Sigmoid colon (tissue), 7 donors: ENCODE measurements around the gene NCOA6. TPM values are rescaled to one million over a fixed set of nuclear protein-coding genes. Genes with fewer than 3 reads are reported as not detected.
"Not testable (repeated sequence)": the region's sequence is repeated elsewhere in the genome, so short reads cannot be mapped to it uniquely, and the experiment has no call there.

ENCODE experiments used
- DNase-seq: peaks from one replicate; pipeline ENCODE4 v3.0.0-alpha.2; 2019
- H3K27ac ChIP-seq, 4 donors: fragments of 200-600 bp; sonication (generic); one replicate each; pipeline ENCODE4 v1.5.1; 2016 to 2019; ENCODE audit warnings: mild to moderate bottlenecking in 1 of 4
- H3K27me3 ChIP-seq, 3 donors: fragments of 200-600 bp; sonication (generic); one replicate each; pipeline ENCODE4 v1.5.1; 2019; ENCODE audit warnings: mild to moderate bottlenecking in 1 of 3
- H3K36me3 ChIP-seq, 4 donors: fragments of 200-600 bp; sonication (generic); one replicate each; pipeline ENCODE4 v1.5.1; 2016 to 2019
- H3K4me1 ChIP-seq, 4 donors: fragments of 200-600 bp; sonication (generic); one replicate each; pipeline ENCODE4 v1.5.1; 2017 to 2019
- H3K4me3 ChIP-seq, 4 donors: fragments of 200-600 bp; sonication (generic); one replicate each; pipeline ENCODE4 v1.5.1; 2017 to 2019; ENCODE audit warnings: mild to moderate bottlenecking in 2 of 4, moderate library complexity in 1 of 4
- H3K9me3 ChIP-seq, 4 donors: fragments of 200-600 bp in 3 of 4; sonication (generic) in 3 of 4; one replicate each; pipeline versions ENCODE4 v1.5.1 to v1.6.1; 2013 to 2019
- CTCF ChIP-seq, 4 experiments: fragments of 450-650 bp in 3 of 4; fragments of 200-600 bp in 1 of 4; IDR thresholded peaks; one replicate each; pipeline ENCODE4 v1.5.1; 2016 to 2019; ENCODE audit warnings: antibody characterized with exemption in 4 of 4, mild to moderate bottlenecking in 3 of 4, moderate library complexity in 2 of 4
- EP300 ChIP-seq, 4 donors: sonication (generic); formaldehyde crosslinking; IDR thresholded peaks; one replicate each; pipeline ENCODE4 v1.6.1; 2017; ENCODE audit warnings: antibody characterized with exemption in 4 of 4
- POLR2A ChIP-seq, 2 donors: fragments of 450-650 bp; IDR thresholded peaks; one replicate each; pipeline ENCODE4 v1.6.1; 2016; ENCODE audit warnings: antibody characterized with exemption in 2 of 2, mild to moderate bottlenecking in 2 of 2, moderate library complexity in 2 of 2
- POLR2AphosphoS5 ChIP-seq, 4 donors: sonication (generic); formaldehyde crosslinking; IDR thresholded peaks; one replicate each; pipeline ENCODE4 v1.6.1; 2017; ENCODE audit warnings: antibody characterized with exemption in 4 of 4
- WGBS, 2 donors: extraction: QIAGEN DNeasy Blood & Tissue Kit; methylation state at CpG; one replicate each; pipeline ENCODE4 v1.1.7; 2013; 5-methylcytosine and 5-hydroxymethylcytosine counted together
- intact Hi-C: fragments of 100-400 bp; cut with DNase I; formaldehyde crosslinking; loops from one replicate; pipeline ENCODE4 v1.15.1; 2023
- polyA plus RNA-seq, 3 donors: library from polyadenylated mRNA; stranded (reverse); fragments of 200-250 nt; gene quantifications; one replicate each; pipeline ENCODE4 v1.2.3, GENCODE V29; 2013
- total RNA-seq, 4 donors: library from RNA; depleted of rRNA; stranded (reverse); fragments of >200 nt; gene quantifications; one replicate each; pipeline ENCODE4 v1.1.0, GENCODE V29; 2016
- donor health status: healthy with polysubstance abuse.
- donor health status: Bipolar disorder and iron deficiency.
- donor health status: healthy.

Gene NCOA6
- total and polyA plus RNA-seq, 7 donors = 16.9 to 24.9 (median 21.8) TPM

- intact Hi-C loops = no loop called here
- no peaks in the 10 kb centered on the region for H3K27me3 ChIP-seq
- 74 to 76% methylated on average over 2 of the region's 2 CpGs for WGBS, 2 donors
- H3K4me1 ChIP-seq = no peaks in the 10 kb centered on the region
- TF ChIP-seq EP300 (IDR thresholded peaks at IDR 0.05) = no peak
- no peak for TF ChIP-seq CTCF (IDR thresholded peaks at IDR 0.05)
- no peak for TF ChIP-seq POLR2A (IDR thresholded peaks at IDR 0.05)
- TF ChIP-seq POLR2AphosphoS5 (IDR thresholded peaks at IDR 0.05) = no peak
- no peak overlapping the region for H3K4me3 ChIP-seq
- DNase-seq = no peak
- H3K9me3 ChIP-seq = no peaks in the 10 kb centered on the region
- no peak overlapping the region for H3K27ac ChIP-seq
- peaks cover 5 to 62% (median 10%) of the 10 kb centered on the region in 4 donors for H3K36me3 ChIP-seq
Observed at GRCh38 chr20:34720266-34720665, 105.2 kb downstream of the NCOA6 start.

- H3K27me3 ChIP-seq, DNase-seq, H3K9me3 ChIP-seq, H3K4me3 ChIP-seq, H3K27ac ChIP-seq, H3K4me1 ChIP-seq, intact Hi-C loops: not testable (repeated sequence)
- H3K36me3 ChIP-seq = peaks cover 2 to 62% (median 6%) of the 10 kb centered on the region in 4 donors
- WGBS, 2 donors = 92 to 93% methylated on average over 13 of the region's 13 CpGs
Observed at GRCh38 chr20:34719242-34720017, 106.0 kb downstream of the NCOA6 start.

- no peaks in the 10 kb centered on the region for H3K4me1 ChIP-seq
- WGBS, 2 donors = 85 to 86% methylated on average over 9 of the region's 9 CpGs
- no peaks in the 10 kb centered on the region for H3K27me3 ChIP-seq
- intact Hi-C loops = no loop called here
- TF ChIP-seq POLR2AphosphoS5 (IDR thresholded peaks at IDR 0.05) = no peak
- no peaks in the 10 kb centered on the region for H3K9me3 ChIP-seq
- no peak overlapping the region for H3K27ac ChIP-seq
- peaks cover 0 to 64% (median 5%) of the 10 kb centered on the region in 4 donors for H3K36me3 ChIP-seq
- no peak for DNase-seq
- H3K4me3 ChIP-seq = no peak overlapping the region
Observed at GRCh38 chr20:34717230-34718095, 108.0 kb downstream of the NCOA6 start.

- intact Hi-C loops = no loop called here
- Histone ChIP-seq H3K27ac (no peak overlapping the region), H3K36me3 (peaks cover 0 to 70% (median 5%) of the 10 kb centered on the region in 4 donors), H3K9me3 (no peaks in the 10 kb centered on the region), H3K4me3 (no peak overlapping the region), H3K27me3 (no peaks in the 10 kb centered on the region), H3K4me1 (no peaks in the 10 kb centered on the region)
- TF ChIP-seq POLR2AphosphoS5 (IDR thresholded peaks at IDR 0.05) = no peak
- no peak for TF ChIP-seq EP300 (IDR thresholded peaks at IDR 0.05)
- no peak for TF ChIP-seq CTCF (IDR thresholded peaks at IDR 0.05)
- no peak for TF ChIP-seq POLR2A (IDR thresholded peaks at IDR 0.05)
- 91 to 96% methylated on average over 2 of the region's 2 CpGs for WGBS, 2 donors
- no peak for DNase-seq
Observed at GRCh38 chr20:34716921-34717229, 108.6 kb downstream of the NCOA6 start.

GRCh38 chr20:34715384-34715783, 110.1 kb downstream of the NCOA6 start:
- Histone ChIP-seq H3K9me3 (no peaks in the 10 kb centered on the region), H3K36me3 (peaks cover 0 to 68% (median 3%) of the 10 kb centered on the region in 4 donors), H3K27ac (no peak overlapping the region), H3K27me3 (no peaks in the 10 kb centered on the region), H3K4me1 (peaks cover 0 to 8% (median 5%) of the 10 kb centered on the region in 4 donors), H3K4me3 (no peak overlapping the region)
- 90 to 95% methylated on average over 4 of the region's 4 CpGs for WGBS, 2 donors
- intact Hi-C loops = no loop called here
- no peak for TF ChIP-seq POLR2A (IDR thresholded peaks at IDR 0.05)
- no peak for TF ChIP-seq POLR2AphosphoS5 (IDR thresholded peaks at IDR 0.05)
- TF ChIP-seq CTCF (IDR thresholded peaks at IDR 0.05) = no peak
- no peak for TF ChIP-seq EP300 (IDR thresholded peaks at IDR 0.05)
- no peak for DNase-seq

GRCh38 chr20:34713944-34714515, 111.4 kb downstream of the NCOA6 start:
- peaks cover 0 to 16% (median 12%) of the 10 kb centered on the region in 4 donors for H3K4me1 ChIP-seq
- H3K27ac ChIP-seq, intact Hi-C loops, H3K9me3 ChIP-seq, H3K4me3 ChIP-seq, H3K27me3 ChIP-seq, DNase-seq: not testable (repeated sequence)
- H3K36me3 ChIP-seq = peaks cover 0 to 68% (median 3%) of the 10 kb centered on the region in 4 donors
- WGBS, 2 donors = 97% methylated on average over 10 of the region's 10 CpGs
